A673 (cell line): Measurements from ENCODE around the gene ARHGAP32. TPM values are rescaled to one million over a fixed set of nuclear protein-coding genes. Genes with fewer than 3 reads are reported as not detected.

ENCODE experiments used
- BruUV-seq: library from RNA; stranded (reverse); fragments of 400-500 nt; replicated peaks from 2 replicates; lab custom pipeline; 2021; lab: Mats Ljungman, UMichigan
- CTCF ChIA-PET: fragments of 300-600 bp; sonication (Branson Sonifier 250); formaldehyde crosslinking; loops from one replicate; lab custom pipeline; 2022; ENCODE audit warnings: antibody characterized with exemption; lab: Charles Lee
- POLR2A ChIA-PET: fragments of 300-600 bp; sonication (Branson Sonifier 250); formaldehyde crosslinking; loops from one replicate; lab custom pipeline; 2022; ENCODE audit warnings: antibody characterized with exemption; ENCODE audit not compliant: low non-redundant PET; lab: Charles Lee
- DNase-seq: peaks from one replicate; pipeline ENCODE4 v3.0.0-alpha.2; 2015; ENCODE audit warnings: low spot score
- H3K27ac ChIP-seq: fragments of 200-600 bp; sonication (generic); 2 replicates; pipeline ENCODE4 v1.5.1; 2016; ENCODE audit warnings: mixed run types, low read depth, mild to moderate bottlenecking, mixed read lengths, antibody characterized with exemption, low read length; ENCODE audit not compliant: poor library complexity, severe bottlenecking
- H3K27me3 ChIP-seq: fragments of 200-600 bp; sonication (generic); replicated peaks from 2 replicates; pipeline ENCODE4 v1.6.1; 2017; ENCODE audit warnings: mixed run types, low read depth, mild to moderate bottlenecking, mixed read lengths, antibody characterized with exemption, low read length; ENCODE audit not compliant: insufficient read depth, poor library complexity
- H3K36me3 ChIP-seq: fragments of 200-600 bp; sonication (generic); 2 replicates; pipeline ENCODE4 v1.6.1; 2016; ENCODE audit warnings: mixed run types, mild to moderate bottlenecking, mixed read lengths, antibody characterized with exemption, low read length; ENCODE audit not compliant: insufficient read depth, poor library complexity, severe bottlenecking
- H3K4me1 ChIP-seq: fragments of 200-600 bp; sonication (generic); 2 replicates; pipeline ENCODE4 v1.6.1; 2017; ENCODE audit warnings: mixed run types, mild to moderate bottlenecking, mixed read lengths, antibody characterized with exemption, low read length; ENCODE audit not compliant: insufficient read depth, poor library complexity, severe bottlenecking
- H3K4me3 ChIP-seq: fragments of 200-600 bp; sonication (generic); 2 replicates; pipeline ENCODE4 v1.5.1; 2016; ENCODE audit warnings: low read depth, mixed run types, mild to moderate bottlenecking, mixed read lengths, low read length; ENCODE audit not compliant: poor library complexity, severe bottlenecking
- H3K9me3 ChIP-seq: fragments of 200-600 bp; sonication (generic); 2 replicates; pipeline ENCODE4 v1.6.1; 2016; ENCODE audit warnings: mixed run types, low read depth, mild to moderate bottlenecking, mixed read lengths, antibody characterized with exemption, low read length; ENCODE audit not compliant: poor library complexity, severe bottlenecking
- CTCF ChIP-seq: fragments of 300-800, 200-600 bp; sonication (generic); conservative IDR thresholded peaks from 2 replicates; pipeline ENCODE4 v1.5.1; 2017; ENCODE audit warnings: low read depth, mild to moderate bottlenecking, antibody characterized with exemption, low read length, moderate library complexity, mixed read lengths
- EZH2 ChIP-seq: fragments of 200-600 bp; sonication (generic); IDR thresholded peaks from 2 replicates; pipeline ENCODE4 v1.6.1; 2017; ENCODE audit warnings: borderline replicate concordance, low read depth, mild to moderate bottlenecking, mixed read lengths, antibody characterized with exemption, low read length; ENCODE audit not compliant: poor library complexity, severe bottlenecking
- intact Hi-C: fragments of 100-400 bp; cut with micrococcal nuclease; formaldehyde crosslinking; loops from one replicate; pipeline ENCODE4 v1.10.0; 2022; ENCODE audit not compliant: unreplicated experiment
- total RNA-seq: library from RNA; stranded (reverse); gene quantifications from 2 replicates; pipeline ENCODE4 v1.2.3, GENCODE V29; 2021

Gene ARHGAP32
- total RNA-seq, 1 experiment from 2014 or later: 42.8 TPM

- TF ChIP-seq EZH2 (no peak), CTCF (no peak)
- Histone ChIP-seq H3K36me3 (peaks cover 50% of the 10 kb centered on the region), H3K4me3 (no peak overlapping the region), H3K27ac (no peak overlapping the region), H3K9me3 (no peaks in the 10 kb centered on the region), H3K27me3 (no peaks in the 10 kb centered on the region), H3K4me1 (no peaks in the 10 kb centered on the region)
- ChIA-PET CTCF (interaction anchor here (1.6 kb wide), 1 partner anchor 14 kb away, joined by 5 read pairs; no protein-coding TSS in a partner anchor), POLR2A (no interaction called here)
- BruUV-seq: no TSS peak
- intact Hi-C loops: no loop called here
- DNase-seq: no peak
These were observed 221.4 kb downstream of the ARHGAP32 start for GRCh38 chr11:128970598-128971190.

GRCh38 chr11:128968916-128969315 lies 223.2 kb downstream of the ARHGAP32 start:
- Histone ChIP-seq H3K36me3 (peaks cover 42% of the 10 kb centered on the region), H3K27ac (no peak overlapping the region), H3K27me3 (no peaks in the 10 kb centered on the region), H3K4me1 (no peaks in the 10 kb centered on the region), H3K4me3 (no peak overlapping the region), H3K9me3 (no peaks in the 10 kb centered on the region)
- DNase-seq: no peak
- POLR2A ChIA-PET: no interaction called here
- TF ChIP-seq EZH2 (no peak), CTCF (no peak)
- CTCF ChIA-PET: no interaction called here
- intact Hi-C loops: no loop called here
- no TSS peak for BruUV-seq

GRCh38 chr11:128967578-128967977 lies 224.5 kb downstream of the ARHGAP32 start:
- no peak overlapping the region for H3K27ac ChIP-seq
- POLR2A ChIA-PET: no interaction called here

More at GRCh38 chr11:128967578-128967977, 224.5 kb downstream of the ARHGAP32 start:
- Histone ChIP-seq H3K27me3 (no peaks in the 10 kb centered on the region), H3K4me3 (no peak overlapping the region), H3K9me3 (no peaks in the 10 kb centered on the region), H3K36me3 (peaks cover 29% of the 10 kb centered on the region), H3K4me1 (no peaks in the 10 kb centered on the region)
- CTCF ChIA-PET: no interaction called here
- intact Hi-C loops: no loop called here
- BruUV-seq: no TSS peak
- no peak for DNase-seq
- TF ChIP-seq EZH2 (no peak), CTCF (no peak)
